Measurements from ENCODE around the gene PPOX. TPM values are rescaled to one million over a fixed set of nuclear protein-coding genes. Genes with fewer than 3 reads are reported as not detected.

The PPOX gene
- total RNA-seq, 1 donor from 2014 or later = 56.5 TPM

- TF ChIP-seq CTCF (IDR thresholded peaks at IDR 0.05; ENCODE audit: unreplicated experiment) = no peak
- H3K9me3 Mint-ChIP-seq (ENCODE audit: low read depth) = no peaks in the 10 kb centered on the region
- peaks cover 16% of the 10 kb centered on the region for H3K4me1 Mint-ChIP-seq (ENCODE audit: low read depth)
- H3K4me3 Mint-ChIP-seq (ENCODE audit: low read depth) = peak overlapping the region; percentile 37
- H3K27me3 Mint-ChIP-seq = no peaks in the 10 kb centered on the region
- no peak for DNase-seq (ENCODE audit: low spot score, unreplicated experiment)
- no peak overlapping the region for H3K27ac Mint-ChIP-seq
- H3K36me3 Mint-ChIP-seq (ENCODE audit: insufficient read depth) = peaks cover 32% of the 10 kb centered on the region
Observed at GRCh38 chr1:161161652-161162051, 4.6 kb upstream of the PPOX start.

- Mint-ChIP-seq H3K27ac (peak overlapping the region; percentile 78), H3K27me3 (no peaks in the 10 kb centered on the region), H3K4me3 (ENCODE audit: low read depth) (peak overlapping the region; percentile 37), H3K4me1 (ENCODE audit: low read depth) (peaks cover 19% of the 10 kb centered on the region), H3K36me3 (ENCODE audit: insufficient read depth) (peaks cover 29% of the 10 kb centered on the region), H3K9me3 (ENCODE audit: low read depth) (no peaks in the 10 kb centered on the region)
- no peak for TF ChIP-seq CTCF (IDR thresholded peaks at IDR 0.05; ENCODE audit: unreplicated experiment)
- DNase-seq (ENCODE audit: low spot score, unreplicated experiment) = no peak
Observed at GRCh38 chr1:161162052-161162451, 4.2 kb upstream of the PPOX start.

- peaks cover 24% of the 10 kb centered on the region for H3K36me3 Mint-ChIP-seq (ENCODE audit: insufficient read depth)
- H3K4me3 Mint-ChIP-seq (ENCODE audit: low read depth) = no peak overlapping the region
- no peak for DNase-seq (ENCODE audit: low spot score, unreplicated experiment)
- no peak overlapping the region for H3K27ac Mint-ChIP-seq
- TF ChIP-seq CTCF (IDR thresholded peaks at IDR 0.05; ENCODE audit: unreplicated experiment) = no peak
- no peaks in the 10 kb centered on the region for H3K27me3 Mint-ChIP-seq
- no peaks in the 10 kb centered on the region for H3K9me3 Mint-ChIP-seq (ENCODE audit: low read depth)
- H3K4me1 Mint-ChIP-seq (ENCODE audit: low read depth) = peaks cover 23% of the 10 kb centered on the region
Observed at GRCh38 chr1:161162806-161163205, 3.4 kb upstream of the PPOX start.

- no peak for DNase-seq (ENCODE audit: low spot score, unreplicated experiment)
- H3K27ac Mint-ChIP-seq = peak overlapping the region; percentile 7
- H3K4me3 Mint-ChIP-seq (ENCODE audit: low read depth) = no peak overlapping the region
- H3K4me1 Mint-ChIP-seq (ENCODE audit: low read depth) = peaks cover 23% of the 10 kb centered on the region
- H3K36me3 Mint-ChIP-seq (ENCODE audit: insufficient read depth) = peaks cover 24% of the 10 kb centered on the region
- no peaks in the 10 kb centered on the region for H3K9me3 Mint-ChIP-seq (ENCODE audit: low read depth)
- no peaks in the 10 kb centered on the region for H3K27me3 Mint-ChIP-seq
- no peak for TF ChIP-seq CTCF (IDR thresholded peaks at IDR 0.05; ENCODE audit: unreplicated experiment)
Observed at GRCh38 chr1:161163793-161164192, 2.4 kb upstream of the PPOX start.

GRCh38 chr1:161164901-161165610, 1.2 kb upstream of the PPOX start:
- H3K9me3 Mint-ChIP-seq (ENCODE audit: low read depth) = no peaks in the 10 kb centered on the region
- H3K36me3 Mint-ChIP-seq (ENCODE audit: insufficient read depth) = peaks cover 29% of the 10 kb centered on the region
- no peak for DNase-seq (ENCODE audit: low spot score, unreplicated experiment)
- H3K27me3 Mint-ChIP-seq = no peaks in the 10 kb centered on the region
- TF ChIP-seq CTCF (IDR thresholded peaks at IDR 0.05; ENCODE audit: unreplicated experiment) = no peak
- H3K27ac Mint-ChIP-seq = peak overlapping the region; percentile 69
- H3K4me3 Mint-ChIP-seq (ENCODE audit: low read depth) = peak overlapping the region; percentile 38
- H3K4me1 Mint-ChIP-seq (ENCODE audit: low read depth) = peaks cover 20% of the 10 kb centered on the region

All from progenitor cell of endocrine pancreas (in vitro differentiated cells).